ENCODE results near the gene PPIA. TPM values are rescaled to one million over a fixed set of nuclear protein-coding genes. Genes with fewer than 3 reads are reported as not detected.

The PPIA gene
- total RNA-seq, 2 experiments from 2014 or later: 2,573 to 2,935 TPM

- intact Hi-C loops (cut with micrococcal nuclease; ENCODE audit: unreplicated experiment): no loop called here
- H3K79me2 ChIP-seq (ENCODE audit: insufficient read depth, low read depth, low read length): no peaks in the 10 kb centered on the region
Observed at GRCh38 chr7:44754802-44755697, 41.4 kb upstream of the PPIA start.

GRCh38 chr7:44755698-44756627 is 40.5 kb upstream of the PPIA start:
- Histone ChIP-seq H3K4me1 (ENCODE audit: insufficient read depth, low read length, poor library complexity, severe bottlenecking) (peaks cover 14% of the 10 kb centered on the region), H3K36me3 (ENCODE audit: insufficient read depth, low read length) (peaks cover 30% of the 10 kb centered on the region), H3K4me2 (ENCODE audit: low read length) (no peak overlapping the region), H3K27ac (ENCODE audit: low read depth, low read length, poor library complexity, severe bottlenecking) (no peak overlapping the region), H3K9me3 (ENCODE audit: low read length) (no peaks in the 10 kb centered on the region), H2AFZ (ENCODE audit: low read length) (no peak overlapping the region), H3K4me3 (ENCODE audit: low read depth, low read length, poor library complexity, severe bottlenecking) (no peak overlapping the region), H4K20me1 (ENCODE audit: insufficient read depth, low read length) (no peaks in the 10 kb centered on the region; the same call in 1 of the 2 replicates), H3K9me2 (ENCODE audit: insufficient read depth, low read length) (no peaks in the 10 kb centered on the region), H3K79me2 (ENCODE audit: insufficient read depth, low read depth, low read length) (no peaks in the 10 kb centered on the region)
- intact Hi-C loops (cut with micrococcal nuclease; ENCODE audit: unreplicated experiment): no loop called here
- no peak for DNase-seq (ENCODE audit: low spot score)
- TF ChIP-seq EZH2phosphoT487 (IDR thresholded peaks at IDR 0.05; ENCODE audit: borderline replicate concordance, low read depth, low read length) (no peak), CTCF (conservative IDR thresholded peaks at IDR 0.05; ENCODE audit: low read length) (no peak)
- BruUV-seq (replicated peaks): no TSS peak
- POLR2A ChIA-PET: no interaction called here
- CTCF ChIA-PET (ENCODE audit: unreplicated experiment): no interaction called here

More at GRCh38 chr7:44754802-44755697, 41.4 kb upstream of the PPIA start:
- no peak for TF ChIP-seq EZH2phosphoT487 (IDR thresholded peaks at IDR 0.05; ENCODE audit: borderline replicate concordance, low read depth, low read length)
- TF ChIP-seq CTCF (conservative IDR thresholded peaks at IDR 0.05; ENCODE audit: low read length): no peak
- no peaks in the 10 kb centered on the region for H3K9me2 ChIP-seq (ENCODE audit: insufficient read depth, low read length)
- H2AFZ ChIP-seq (ENCODE audit: low read length): no peak overlapping the region
- no peak overlapping the region for H3K27ac ChIP-seq (ENCODE audit: low read depth, low read length, poor library complexity, severe bottlenecking)
- no peak overlapping the region for H3K4me2 ChIP-seq (ENCODE audit: low read length)
- BruUV-seq (replicated peaks): no TSS peak
- H4K20me1 ChIP-seq (ENCODE audit: insufficient read depth, low read length): peaks cover 8% of the 10 kb centered on the region; the same call in 1 of the 2 replicates
- H3K9me3 ChIP-seq (ENCODE audit: low read length): no peaks in the 10 kb centered on the region
- ChIA-PET POLR2A (no interaction called here), CTCF (ENCODE audit: unreplicated experiment) (no interaction called here)
- no peak overlapping the region for H3K4me3 ChIP-seq (ENCODE audit: low read depth, low read length, poor library complexity, severe bottlenecking)
- DNase-seq (ENCODE audit: low spot score): no peak
- H3K36me3 ChIP-seq (ENCODE audit: insufficient read depth, low read length): peaks cover 25% of the 10 kb centered on the region
- peaks cover 23% of the 10 kb centered on the region for H3K4me1 ChIP-seq (ENCODE audit: insufficient read depth, low read length, poor library complexity, severe bottlenecking)
